Fibroblast of skin of back (primary cell): ENCODE results near the gene LTC4S.

ENCODE experiments used
- DNase-seq: peaks from one replicate; pipeline ENCODE4 v3.0.0-alpha.2; 2013

LTC4S gene

GRCh38 chr5:179795863-179796833 lies 2.4 kb downstream of the LTC4S start:
- DNase-seq: peak; percentile 81

DNA sequence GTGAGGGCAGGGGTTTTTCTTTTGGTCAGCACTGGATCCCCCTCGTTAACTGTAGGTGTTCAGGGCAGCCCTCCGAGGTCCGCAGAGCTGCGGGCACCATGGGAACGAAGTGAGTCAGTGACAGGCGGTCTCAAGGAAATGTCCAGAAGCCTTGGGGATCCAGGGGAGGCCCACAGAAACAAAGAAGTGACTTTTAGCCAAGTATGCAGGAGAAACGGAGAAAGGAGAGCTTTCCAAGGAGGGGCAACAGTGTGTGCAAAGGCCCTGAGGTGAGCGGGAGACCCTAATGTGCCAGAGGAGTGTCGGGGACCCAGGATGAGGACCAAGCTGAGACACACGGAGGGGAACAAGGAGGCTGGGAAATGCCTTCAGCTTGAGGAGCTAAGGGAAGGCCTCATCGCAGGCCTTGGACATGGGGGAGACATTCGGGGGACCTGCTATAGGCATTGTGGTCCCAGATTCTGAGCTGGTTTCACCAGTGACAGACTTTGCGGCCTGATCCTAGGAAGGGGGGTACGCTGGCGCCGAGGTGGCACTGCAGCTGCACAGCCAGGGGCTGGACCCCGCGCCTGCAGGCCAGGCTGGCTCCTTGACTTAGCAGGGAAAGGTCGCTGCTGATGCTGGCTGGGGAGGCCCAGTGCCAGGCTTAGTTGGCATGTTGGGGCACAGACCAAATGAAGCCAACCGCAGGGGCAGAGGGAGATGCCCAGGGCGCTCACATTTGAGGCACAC lies 3.3 kb downstream of the LTC4S start:
- no peak for DNase-seq

DNA sequence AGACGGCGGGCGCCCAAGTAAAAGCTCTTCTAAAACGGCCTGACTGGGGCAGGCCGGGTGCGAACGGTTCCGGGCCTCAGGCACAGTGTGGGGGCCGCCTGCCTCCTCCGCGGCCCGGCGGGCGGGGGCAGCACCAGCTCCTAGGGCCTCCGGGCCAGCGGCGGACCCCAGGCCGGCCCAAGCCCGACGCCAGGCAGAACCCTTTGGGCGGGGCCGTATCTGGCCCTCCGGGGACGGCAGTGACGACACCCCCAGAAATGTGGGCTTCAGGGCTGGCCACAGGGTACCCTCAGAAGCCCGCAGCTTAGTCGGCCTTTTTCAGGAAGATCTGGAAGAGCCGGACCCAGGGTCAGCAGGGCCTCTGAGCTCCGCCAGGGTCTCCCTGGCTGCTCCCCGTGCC lies 4.0 kb downstream of the LTC4S start:
- DNase-seq: no peak

GRCh38 chr5:179798144-179798770 lies 4.5 kb downstream of the LTC4S start:
- no peak for DNase-seq

- no peak for DNase-seq
Observed at GRCh38 chr5:179798771-179799643, 5.2 kb downstream of the LTC4S start.

DNA sequence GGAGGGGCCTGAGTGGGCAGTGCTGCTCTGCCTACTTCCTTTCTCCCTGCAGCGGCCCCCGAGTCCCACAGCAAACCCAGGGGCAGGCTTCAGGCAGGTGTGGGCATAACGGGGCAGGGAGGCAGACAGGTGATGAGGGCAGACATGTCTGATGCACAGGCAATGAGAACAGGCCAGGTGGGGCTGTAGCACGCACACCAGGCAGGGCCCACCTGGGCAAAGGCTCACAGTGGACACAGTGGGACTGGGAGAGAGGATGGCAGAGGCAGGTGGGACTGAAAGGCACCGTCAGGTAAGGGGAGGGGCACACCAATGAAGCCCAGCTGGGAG lies 5.8 kb downstream of the LTC4S start:
- DNase-seq: no peak

DNA sequence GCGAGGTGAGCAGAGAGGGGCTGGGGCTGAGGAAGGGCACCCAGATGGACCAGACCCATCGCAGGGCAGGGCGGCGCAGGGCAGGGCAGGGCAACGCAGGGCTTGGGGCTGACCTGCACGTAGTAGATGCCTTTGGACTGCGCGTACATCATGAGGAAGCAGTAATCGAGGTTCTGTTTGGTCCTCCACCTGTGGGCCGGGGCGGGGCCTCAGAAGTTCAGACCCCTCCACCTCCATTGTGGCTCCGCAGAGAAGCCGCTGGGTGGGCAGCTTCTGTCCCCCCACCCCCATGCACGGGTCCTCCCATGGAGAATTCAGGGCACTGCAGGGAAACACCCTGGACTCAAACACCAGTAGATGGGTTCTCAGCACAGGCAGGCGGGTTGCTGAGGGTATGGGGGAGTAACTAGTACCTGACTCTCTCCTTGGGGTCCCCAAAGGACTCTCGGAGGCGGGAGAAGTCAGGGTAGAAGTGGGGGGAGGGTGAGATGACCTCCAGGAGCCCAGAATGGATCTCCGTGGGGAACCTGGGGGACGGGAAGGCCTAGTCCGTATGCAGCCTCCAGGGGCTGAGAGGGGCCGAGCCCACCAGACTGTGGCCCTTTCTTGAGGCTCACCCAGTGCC lies 6.4 kb downstream of the LTC4S start:
- DNase-seq: no peak

DNA sequence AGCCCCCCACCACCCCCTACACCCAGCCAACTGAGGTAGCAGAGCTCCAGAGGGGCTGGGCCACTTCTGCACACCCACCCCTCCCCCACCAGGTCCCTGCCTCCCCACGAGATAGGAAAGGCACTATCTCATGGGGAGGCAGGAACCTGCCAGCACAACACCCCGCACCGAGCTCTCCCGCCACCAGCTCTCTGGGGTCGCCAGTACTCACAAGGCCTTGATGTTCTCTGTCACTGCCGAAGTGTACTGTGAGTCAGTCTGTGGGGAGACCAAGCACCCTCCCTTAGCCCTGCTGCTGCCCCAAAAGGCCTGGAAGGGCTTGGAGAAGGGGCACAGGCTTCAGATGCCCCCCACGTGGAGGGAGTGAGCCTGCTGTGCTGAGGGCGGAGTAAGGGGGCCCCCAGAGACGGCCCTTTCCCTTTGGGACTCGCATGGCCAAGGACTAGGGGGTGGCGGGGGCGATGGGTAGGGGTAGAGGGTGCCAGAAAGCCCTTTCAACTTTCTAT lies 7.0 kb downstream of the LTC4S start:
- no peak for DNase-seq

GRCh38 chr5:179801304-179802206 lies 7.8 kb downstream of the LTC4S start:
- peak; percentile 52 for DNase-seq

- DNase-seq: no peak
Observed at GRCh38 chr5:179802207-179802883, 8.6 kb downstream of the LTC4S start.

GRCh38 chr5:179802950-179803562 lies 9.3 kb downstream of the LTC4S start:
- no peak for DNase-seq

- peak; percentile 44 for DNase-seq
Observed at GRCh38 chr5:179803651-179804554, 10.1 kb downstream of the LTC4S start.

GRCh38 chr5:179804555-179804947 lies 10.8 kb downstream of the LTC4S start:
- DNase-seq: no peak

DNA sequence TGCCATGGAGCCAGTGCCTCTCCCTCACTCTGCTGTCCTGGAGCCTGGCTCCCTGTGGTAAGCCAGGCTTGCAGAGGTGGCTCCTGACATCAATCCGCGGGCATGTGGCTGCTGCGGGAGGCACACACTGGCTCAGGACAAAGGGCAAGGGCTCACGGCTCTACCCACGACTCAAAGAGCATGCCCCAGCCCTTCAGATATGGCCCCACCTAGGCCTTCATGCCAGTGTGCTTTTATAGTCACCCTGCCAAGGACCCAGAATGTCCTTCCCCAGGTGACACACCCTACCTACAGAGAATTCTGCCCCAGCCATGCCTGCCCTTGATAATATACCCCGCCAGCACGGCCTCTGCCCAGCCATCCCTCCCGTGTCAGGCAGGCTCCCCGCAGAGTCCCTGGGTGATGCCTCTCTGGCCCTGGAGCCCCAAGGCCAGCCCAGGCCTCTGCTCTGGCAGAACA lies 11.3 kb downstream of the LTC4S start:
- no peak for DNase-seq

DNA sequence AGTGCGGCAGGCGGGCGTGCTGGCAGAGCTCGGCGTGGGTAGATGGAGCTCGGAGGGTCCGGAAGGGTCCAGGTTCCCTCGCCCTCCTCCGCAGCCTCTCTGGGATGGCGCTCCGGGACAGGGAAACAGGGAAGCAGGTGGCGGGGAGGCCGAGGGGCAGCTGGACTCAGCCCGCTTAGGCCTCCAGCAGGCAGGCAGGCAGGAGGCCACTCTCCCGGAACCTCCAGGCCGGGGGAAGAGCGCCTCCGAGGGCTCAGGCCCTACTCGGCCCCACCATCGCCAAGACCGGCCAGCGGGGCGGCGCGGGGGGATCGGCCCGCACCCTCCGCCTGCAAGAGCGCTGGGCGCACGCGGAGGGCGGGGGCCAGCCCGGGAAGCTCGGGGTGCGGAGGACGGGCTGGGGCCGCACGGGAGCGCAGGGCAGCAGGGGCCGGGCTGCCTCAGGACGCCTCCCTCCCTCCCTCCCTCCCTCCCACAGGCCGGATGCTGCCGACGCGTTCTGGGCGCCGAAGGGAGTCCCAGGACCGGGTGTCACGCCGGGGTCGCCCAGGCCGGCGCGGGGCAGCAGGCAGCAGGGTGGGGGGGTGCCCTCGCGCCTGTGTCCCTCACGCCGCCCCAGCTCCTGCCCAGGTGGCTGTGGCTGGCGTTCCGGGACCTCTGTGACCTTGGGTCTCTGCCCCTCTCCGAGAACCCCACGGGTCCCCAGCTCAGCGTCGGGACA lies 11.9 kb downstream of the LTC4S start:
- peak; percentile 56 for DNase-seq

DNA sequence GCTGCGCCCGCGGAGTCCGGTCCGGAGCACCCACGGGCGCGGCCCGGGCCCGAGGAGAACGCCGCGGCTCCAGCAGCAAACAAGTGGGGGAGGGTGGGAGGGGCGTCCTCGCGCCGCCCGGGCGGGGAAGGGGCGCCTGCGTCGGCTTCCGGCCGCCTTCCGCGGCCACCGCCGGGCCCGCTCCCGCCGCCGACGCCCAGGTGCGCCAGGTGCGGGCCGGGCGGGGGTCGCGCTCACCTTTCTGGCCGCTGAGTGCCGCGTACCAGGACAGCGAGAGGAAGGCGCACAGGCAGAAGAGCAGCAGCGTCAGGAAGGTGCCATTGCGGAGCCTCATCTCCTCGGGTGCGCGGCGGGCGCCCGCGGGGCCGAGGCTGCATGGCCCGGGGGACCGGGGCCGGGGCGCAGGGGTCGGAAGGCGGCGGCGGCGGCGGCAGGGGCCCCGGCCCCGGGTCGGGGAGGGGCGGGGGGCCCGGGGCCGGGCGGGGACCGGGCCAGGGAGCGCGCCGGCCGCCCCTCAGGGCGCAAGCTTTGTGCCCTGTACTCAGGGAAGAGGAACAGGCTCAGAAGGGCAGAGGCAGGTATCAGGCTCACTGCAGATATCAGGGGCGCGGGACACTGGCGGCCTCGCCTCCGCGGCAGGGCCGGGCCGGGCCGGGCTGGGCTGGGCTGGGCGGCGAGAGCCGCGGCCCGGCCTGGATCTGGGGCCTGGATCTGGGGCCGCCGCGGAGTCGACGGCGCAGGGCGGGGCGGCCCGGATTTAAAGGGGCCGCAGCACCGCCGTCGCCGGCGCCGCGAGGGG lies 12.7 kb downstream of the LTC4S start, which contains the start of gene MGAT4B:
TSS of gene MGAT4B (minus strand) at position 617 of the 799 bp plus-strand sequence. CDS start at position 334, 283 bp downstream.
- DNase-seq: peak; percentile 81
